Mammary epithelial cell (primary cell): ENCODE data around the gene NDUFV3.

ENCODE experiments used
- EZH2 ChIP-seq: IDR thresholded peaks from 2 replicates; pipeline ENCODE4 v1.6.1; 2012; ENCODE audit warnings: low read length, inconsistent platforms, borderline replicate concordance
- TF ChIP-seq, protein P1 (sequence below), 2 donors: IDR thresholded peaks in 1 of 2; conservative IDR thresholded peaks in 1 of 2; 2 replicates each; pipeline ENCODE4 v1.5.1; 2011 to 2012; ENCODE audit warnings: inconsistent platforms in 2 of 2, low read length in 2 of 2, mild to moderate bottlenecking in 2 of 2, control low read depth in 1 of 2, low read depth in 1 of 2; ENCODE audit not compliant: insufficient read depth in 1 of 2; ENCODE audit errors: extremely low read depth in 1 of 2

- TF ChIP-seq, protein P1, sequence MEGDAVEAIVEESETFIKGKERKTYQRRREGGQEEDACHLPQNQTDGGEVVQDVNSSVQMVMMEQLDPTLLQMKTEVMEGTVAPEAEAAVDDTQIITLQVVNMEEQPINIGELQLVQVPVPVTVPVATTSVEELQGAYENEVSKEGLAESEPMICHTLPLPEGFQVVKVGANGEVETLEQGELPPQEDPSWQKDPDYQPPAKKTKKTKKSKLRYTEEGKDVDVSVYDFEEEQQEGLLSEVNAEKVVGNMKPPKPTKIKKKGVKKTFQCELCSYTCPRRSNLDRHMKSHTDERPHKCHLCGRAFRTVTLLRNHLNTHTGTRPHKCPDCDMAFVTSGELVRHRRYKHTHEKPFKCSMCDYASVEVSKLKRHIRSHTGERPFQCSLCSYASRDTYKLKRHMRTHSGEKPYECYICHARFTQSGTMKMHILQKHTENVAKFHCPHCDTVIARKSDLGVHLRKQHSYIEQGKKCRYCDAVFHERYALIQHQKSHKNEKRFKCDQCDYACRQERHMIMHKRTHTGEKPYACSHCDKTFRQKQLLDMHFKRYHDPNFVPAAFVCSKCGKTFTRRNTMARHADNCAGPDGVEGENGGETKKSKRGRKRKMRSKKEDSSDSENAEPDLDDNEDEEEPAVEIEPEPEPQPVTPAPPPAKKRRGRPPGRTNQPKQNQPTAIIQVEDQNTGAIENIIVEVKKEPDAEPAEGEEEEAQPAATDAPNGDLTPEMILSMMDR (conservative IDR thresholded peaks at IDR 0.05 in 1 of 2, IDR thresholded peaks at IDR 0.05 in 1 of 2; ENCODE audit: extremely low read depth in 1 of 2, insufficient read depth in 1 of 2, low read depth in 1 of 2, low read length in 2 of 2), result no peak
- TF ChIP-seq EZH2, result no peak
Observed at GRCh38 chr21:42865776-42866160, 27.3 kb upstream of the NDUFV3 start.
